Upper lobe of left lung (tissue), 6 donors: Measurements from ENCODE around the gene HOXA5. TPM values are rescaled to one million over a fixed set of nuclear protein-coding genes. Genes with fewer than 3 reads are reported as not detected.

ENCODE experiments used
- ATAC-seq, 2 donors: fragments of 200-7000 bp; cut with Tn5 transposase; one replicate each; pipeline ENCODE4 v1.9.1; 2022; ENCODE audit warnings: mild to moderate bottlenecking in 2 of 2, moderate library complexity in 2 of 2; ENCODE audit not compliant: low FRiP score in 2 of 2
- DNase-seq, 2 donors: peaks; one replicate each; pipeline ENCODE4 v3.0.0-alpha.2; 2019 to 2020
- H3K27ac ChIP-seq, 4 donors: fragments of 200-600 bp; sonication (generic); one replicate each; pipeline ENCODE4 v1.5.1; 2016 to 2019
- H3K27me3 ChIP-seq, 4 donors: fragments of 200-600 bp; sonication (generic); one replicate each; pipeline ENCODE4 v1.5.1; 2017 to 2019
- H3K36me3 ChIP-seq, 4 donors: fragments of 200-600 bp; sonication (generic); one replicate each; pipeline ENCODE4 v1.5.1; 2016 to 2019
- H3K4me1 ChIP-seq, 4 donors: fragments of 200-600 bp; sonication (generic); one replicate each; pipeline ENCODE4 v1.5.1; 2018 to 2019
- H3K4me3 ChIP-seq, 4 donors: fragments of 200-600 bp; sonication (generic); one replicate each; pipeline ENCODE4 v1.5.1; 2017 to 2019; ENCODE audit warnings: mild to moderate bottlenecking in 2 of 4, moderate library complexity in 1 of 4
- H3K9me3 ChIP-seq, 4 donors: fragments of 200-600 bp; sonication (generic); one replicate each; pipeline ENCODE4 v1.5.1; 2018 to 2019
- EP300 ChIP-seq, 4 donors: sonication (generic); formaldehyde crosslinking; IDR thresholded peaks; one replicate each; pipeline ENCODE4 v1.5.1; 2017; ENCODE audit warnings: antibody characterized with exemption in 4 of 4, control low read depth in 2 of 4
- POLR2A ChIP-seq, 4 donors: fragments of 450-650 bp; IDR thresholded peaks; one replicate each; pipeline ENCODE4 v1.5.1; 2016 to 2017; ENCODE audit warnings: antibody characterized with exemption in 4 of 4, mild to moderate bottlenecking in 2 of 4
- POLR2AphosphoS5 ChIP-seq, 2 donors: sonication (generic); formaldehyde crosslinking; IDR thresholded peaks; one replicate each; pipeline ENCODE4 v1.5.1; 2017; ENCODE audit warnings: antibody characterized with exemption in 2 of 2
- WGBS, 2 donors: methylation state at CpG; one replicate each; pipeline ENCODE4 v1.1.5; 2017 to 2018; 5-methylcytosine and 5-hydroxymethylcytosine counted together
- total RNA-seq, 6 donors: library from RNA; depleted of rRNA in 4 of 6; stranded (reverse); fragments of >200 nt in 4 of 6; gene quantifications; one replicate each; pipeline versions ENCODE4 v1.1.0 to v1.2.1, GENCODE V29; 2016 to 2021
- TF ChIP-seq, protein P1 (sequence below), 6 experiments: fragments of 450-650 bp in 4 of 6; fragments of 200-600 bp in 2 of 6; sonication (generic) in 2 of 6; IDR thresholded peaks; one replicate each; pipeline ENCODE4 v1.5.1; 2016 to 2019; ENCODE audit warnings: antibody characterized with exemption in 6 of 6
- donor health status: DM: no; HTN: no; CAD: no; lungs with moderate emphysema.
- donor health status: DM: no; HTN: yes; CAD: no; lungs with severe emphysema.

Gene HOXA5
- total RNA-seq, 6 donors from 2014 or later: 7.8 to 79.9 (median 16.9) TPM

GRCh38 chr7:27132214-27132613, 11.3 kb downstream of the HOXA5 start:
- DNase-seq (no peak), ATAC-seq (no peak)
- TF ChIP-seq POLR2A (IDR thresholded peaks at IDR 0.05) (no peak), POLR2AphosphoS5 (IDR thresholded peaks at IDR 0.05) (no peak), EP300 (IDR thresholded peaks at IDR 0.05) (no peak)
- TF ChIP-seq, protein P1, sequence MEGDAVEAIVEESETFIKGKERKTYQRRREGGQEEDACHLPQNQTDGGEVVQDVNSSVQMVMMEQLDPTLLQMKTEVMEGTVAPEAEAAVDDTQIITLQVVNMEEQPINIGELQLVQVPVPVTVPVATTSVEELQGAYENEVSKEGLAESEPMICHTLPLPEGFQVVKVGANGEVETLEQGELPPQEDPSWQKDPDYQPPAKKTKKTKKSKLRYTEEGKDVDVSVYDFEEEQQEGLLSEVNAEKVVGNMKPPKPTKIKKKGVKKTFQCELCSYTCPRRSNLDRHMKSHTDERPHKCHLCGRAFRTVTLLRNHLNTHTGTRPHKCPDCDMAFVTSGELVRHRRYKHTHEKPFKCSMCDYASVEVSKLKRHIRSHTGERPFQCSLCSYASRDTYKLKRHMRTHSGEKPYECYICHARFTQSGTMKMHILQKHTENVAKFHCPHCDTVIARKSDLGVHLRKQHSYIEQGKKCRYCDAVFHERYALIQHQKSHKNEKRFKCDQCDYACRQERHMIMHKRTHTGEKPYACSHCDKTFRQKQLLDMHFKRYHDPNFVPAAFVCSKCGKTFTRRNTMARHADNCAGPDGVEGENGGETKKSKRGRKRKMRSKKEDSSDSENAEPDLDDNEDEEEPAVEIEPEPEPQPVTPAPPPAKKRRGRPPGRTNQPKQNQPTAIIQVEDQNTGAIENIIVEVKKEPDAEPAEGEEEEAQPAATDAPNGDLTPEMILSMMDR (IDR thresholded peaks at IDR 0.05): no peak
- H3K27me3 ChIP-seq: peaks cover 0 to 13% (median 0%) of the 10 kb centered on the region in 4 donors
- no peaks in the 10 kb centered on the region for H3K36me3 ChIP-seq
- peaks cover 30 to 58% (median 37%) of the 10 kb centered on the region in 4 donors for H3K4me1 ChIP-seq
- H3K9me3 ChIP-seq: no peaks in the 10 kb centered on the region
- H3K27ac ChIP-seq: peak overlapping the region in 1 of 4 donors; percentile 91
- 62 to 67% methylated on average over 2 of the region's 2 CpGs for WGBS, 2 donors
- no peak overlapping the region for H3K4me3 ChIP-seq

- H3K4me1 ChIP-seq: peaks cover 27 to 54% (median 34%) of the 10 kb centered on the region in 4 donors
- no peaks in the 10 kb centered on the region for H3K36me3 ChIP-seq
- 33 to 47% methylated on average over 12 of the region's 12 CpGs for WGBS, 2 donors
- H3K9me3 ChIP-seq: no peaks in the 10 kb centered on the region
- TF ChIP-seq POLR2AphosphoS5 (IDR thresholded peaks at IDR 0.05): no peak
- no peak for TF ChIP-seq EP300 (IDR thresholded peaks at IDR 0.05)
- TF ChIP-seq, protein P1 (IDR thresholded peaks at IDR 0.05): no peak
- no peak for TF ChIP-seq POLR2A (IDR thresholded peaks at IDR 0.05)
- peaks cover 0 to 13% (median 0%) of the 10 kb centered on the region in 4 donors for H3K27me3 ChIP-seq
- H3K4me3 ChIP-seq: peak overlapping the region in 3 of 4 donors; percentile 68 to 72 (median 71)
- ATAC-seq: no peak
- peak overlapping the region; percentile 87 to 97 (median 89) for H3K27ac ChIP-seq
- no peak for DNase-seq
These were observed 12.1 kb downstream of the HOXA5 start for GRCh38 chr7:27131390-27131819.

DNA sequence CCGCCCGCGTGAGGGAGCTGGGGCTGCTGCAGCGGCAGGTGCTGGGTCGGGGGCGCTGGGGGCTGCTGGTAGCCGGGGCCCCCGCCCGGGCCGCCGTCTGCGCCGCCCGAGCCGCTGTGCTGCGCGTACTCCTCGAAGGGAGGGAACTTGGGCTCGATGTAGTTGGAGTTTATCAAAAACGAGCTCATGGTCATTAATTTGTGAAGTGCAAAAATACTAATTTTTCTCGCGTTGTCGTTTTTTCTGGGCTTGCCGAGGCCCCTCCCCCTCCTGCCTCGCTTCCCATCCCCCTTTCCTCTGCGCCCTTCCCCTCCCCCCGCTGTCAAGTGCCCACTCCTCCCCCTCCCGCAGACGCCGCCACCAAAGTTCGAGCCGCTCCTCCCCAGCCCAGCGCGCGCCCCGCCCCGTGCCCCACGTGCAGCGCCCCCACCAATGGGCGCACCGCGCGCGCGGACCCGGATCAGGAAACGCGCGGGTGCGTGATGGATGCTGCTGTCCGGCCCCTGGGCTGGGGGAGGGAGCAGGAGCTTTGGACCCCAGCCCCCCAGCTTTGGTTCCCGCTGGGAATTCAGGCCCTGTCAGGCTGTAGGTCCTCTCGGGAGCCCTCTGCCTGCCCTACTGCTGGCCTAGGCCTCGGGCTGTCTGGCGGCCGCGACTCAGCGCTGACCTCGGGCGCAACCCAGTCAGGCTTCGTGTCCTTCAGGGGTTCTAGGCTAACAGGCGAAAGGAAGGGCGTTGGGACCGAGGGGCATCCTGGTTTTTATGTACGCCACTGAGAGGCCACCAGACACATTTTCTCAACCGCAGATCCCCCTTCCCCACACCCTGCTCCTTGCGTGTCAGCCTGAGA, 12.7 kb downstream of the HOXA5 start, which contains the start of gene HOXA4:
Gene HOXA4 (minus strand): TSS at position 218 of the 850 bp plus-strand sequence. CDS start 24 bp downstream, at position 194.
- Histone ChIP-seq H3K4me3 (peak within 1 kb of the TSS; percentile 50 to 72 (median 70)), H3K27ac (peak within 1 kb of the TSS; percentile 87 to 97 (median 90)), H3K9me3 (no peaks in the 10 kb centered on the region), H3K36me3 (no peaks in the 10 kb centered on the region), H3K27me3 (peaks cover 0 to 13% (median 0%) of the 10 kb centered on the region in 4 donors), H3K4me1 (peaks cover 27 to 54% (median 33%) of the 10 kb centered on the region in 4 donors)
- TF ChIP-seq POLR2AphosphoS5 (IDR thresholded peaks at IDR 0.05) (peak; percentile 78 to 87), POLR2A (IDR thresholded peaks at IDR 0.05) (peak in 2 of 4 donors; percentile 17 to 77), EP300 (IDR thresholded peaks at IDR 0.05) (no peak)
- ATAC-seq (peak; percentile 88 to 98), DNase-seq (peak; percentile 83 to 98)
- 31 to 53% methylated on average over 43 to 44 of the region's 67 CpGs for WGBS, 2 donors

- H3K4me1 ChIP-seq: peaks cover 20 to 50% (median 29%) of the 10 kb centered on the region in 4 donors
These were observed 13.5 kb downstream of the HOXA5 start for GRCh38 chr7:27129729-27130539.

More at GRCh38 chr7:27129729-27130539, 13.5 kb downstream of the HOXA5 start:
- H3K27ac ChIP-seq: peak overlapping the region; percentile 85 to 97 (median 90)
- DNase-seq (no peak), ATAC-seq (peak in 1 of 2 donors; percentile 54)
- TF ChIP-seq, protein P1 (IDR thresholded peaks at IDR 0.05): peak in 5 of 6 experiments; percentile 26 to 59 (median 46)
- TF ChIP-seq POLR2A (IDR thresholded peaks at IDR 0.05): no peak
- 33 to 43% methylated on average over 20 to 62 of the region's 72 CpGs for WGBS, 2 donors
- peak overlapping the region; percentile 50 to 72 (median 70) for H3K4me3 ChIP-seq
- peaks cover 0 to 13% (median 0%) of the 10 kb centered on the region in 4 donors for H3K27me3 ChIP-seq
- no peaks in the 10 kb centered on the region for H3K9me3 ChIP-seq
- no peaks in the 10 kb centered on the region for H3K36me3 ChIP-seq
